GM13977 (cell line): ENCODE results near the gene PTCH2.
"Not testable (repeated sequence)": the region's sequence is repeated elsewhere in the genome, so short reads cannot be mapped to it uniquely, and the experiment has no call there.

Experiments
- DNase-seq: peaks from one replicate; pipeline ENCODE4 v3.0.0; 2012; ENCODE audit warnings: low spot score
- CTCF ChIP-seq: IDR thresholded peaks from 2 replicates; pipeline ENCODE4 v1.5.1; 2012; ENCODE audit warnings: mild to moderate bottlenecking, control low read depth; ENCODE audit not compliant: insufficient read depth; ENCODE audit errors: extremely low read depth, missing control alignments
- in situ Hi-C: fragments of 300-500 bp; cut with MboI; formaldehyde crosslinking; loops from one replicate; pipeline ENCODE4 v1.12.0; 2022; ENCODE audit warnings: low sequenced_read_pairs, low pct_unique_long_range_greater_than_20kb, mixed read lengths, inconsistent platforms; ENCODE audit not compliant: unreplicated experiment

Gene PTCH2

GRCh38 chr1:44829506-44830384 lies 13.3 kb downstream of the PTCH2 start:
- in situ Hi-C loops, result loop anchor here (25.0 kb wide), 1 partner anchor 483 kb away; no protein-coding TSS in a partner anchor
- no peak for TF ChIP-seq CTCF
- no peak for DNase-seq

GRCh38 chr1:44828841-44829440 lies 14.1 kb downstream of the PTCH2 start:
- in situ Hi-C loops, result loop anchor here (25.0 kb wide), 1 partner anchor 483 kb away; no protein-coding TSS in a partner anchor
- DNase-seq, result no peak
- TF ChIP-seq CTCF, result no peak

GRCh38 chr1:44828003-44828651 lies 14.9 kb downstream of the PTCH2 start:
- no peak for DNase-seq
- TF ChIP-seq CTCF, result no peak
- in situ Hi-C loops, result loop anchor here (25.0 kb wide), 1 partner anchor 484 kb away; no protein-coding TSS in a partner anchor

GRCh38 chr1:44827197-44828002 lies 15.7 kb downstream of the PTCH2 start:
- no peak for TF ChIP-seq CTCF
- in situ Hi-C loops, result loop anchor here (25.0 kb wide), 1 partner anchor 485 kb away; no protein-coding TSS in a partner anchor
- no peak for DNase-seq

- TF ChIP-seq CTCF, result no peak
- in situ Hi-C loops, result loop anchor here (25.0 kb wide), 1 partner anchor 486 kb away; no protein-coding TSS in a partner anchor
Observed at GRCh38 chr1:44826375-44827196, 16.5 kb downstream of the PTCH2 start.

GRCh38 chr1:44824392-44824791 lies 18.7 kb downstream of the PTCH2 start:
- DNase-seq, in situ Hi-C loops: not testable (repeated sequence)

More at GRCh38 chr1:44826375-44827196, 16.5 kb downstream of the PTCH2 start:
- no peak for DNase-seq
